Measurements from ENCODE around the gene TGM3. TPM values are rescaled to one million over a fixed set of nuclear protein-coding genes. Genes with fewer than 3 reads are reported as not detected.

TGM3 gene
- total RNA-seq, 1 experiment from 2014 or later: not detected

GRCh38 chr20:2385496-2385895 lies 89.7 kb downstream of the TGM3 start:
- no peaks in the 10 kb centered on the region for H3F3A ChIP-seq (ENCODE audit: insufficient read depth, low read depth)
- POLR2A ChIA-PET (ENCODE audit: unreplicated experiment): no interaction called here
- no peaks in the 10 kb centered on the region for H4K20me1 ChIP-seq (ENCODE audit: insufficient read depth)
- no peaks in the 10 kb centered on the region for H3K9me2 ChIP-seq (ENCODE audit: insufficient read depth)
- no peaks in the 10 kb centered on the region for H3K36me3 ChIP-seq (ENCODE audit: low read depth)
- H3K4me1 ChIP-seq (replicated peaks; ENCODE audit: insufficient read depth): peaks cover 9% of the 10 kb centered on the region; the same call in 1 of the 2 replicates
- BruUV-seq (replicated peaks): no TSS peak
- CTCF ChIA-PET: interaction anchor here (0.6 kb wide), 1 partner anchor 23 kb away, joined by 4 read pairs; no protein-coding TSS in a partner anchor
- no peaks in the 10 kb centered on the region for H3K79me2 ChIP-seq (ENCODE audit: low read depth)
- TF ChIP-seq CTCF (conservative IDR thresholded peaks at IDR 0.05) (no peak), EZH2 (IDR thresholded peaks at IDR 0.05; ENCODE audit: low read depth) (no peak)
- H2AFZ ChIP-seq: no peak overlapping the region
- H3K27me3 ChIP-seq (ENCODE audit: insufficient read depth, low read depth): peaks cover 9% of the 10 kb centered on the region; the same call in 1 of the 2 replicates
- peaks cover 12% of the 10 kb centered on the region for H3K9me3 ChIP-seq (ENCODE audit: insufficient read depth, low read depth)
- H3K4me2 ChIP-seq: no peak overlapping the region
- intact Hi-C loops (cut with micrococcal nuclease; ENCODE audit: unreplicated experiment): no loop called here
- no peak overlapping the region for H3K4me3 ChIP-seq
- DNase-seq: no peak
- H3K27ac ChIP-seq: no peak overlapping the region

- intact Hi-C loops (cut with micrococcal nuclease; ENCODE audit: unreplicated experiment): no loop called here
These were observed 90.8 kb downstream of the TGM3 start for GRCh38 chr20:2386516-2387179.

GRCh38 chr20:2387180-2387577 lies 91.4 kb downstream of the TGM3 start:
- DNase-seq: peak in 1 of 2 experiments; percentile 43
- no peak overlapping the region for H3K4me2 ChIP-seq
- no peak overlapping the region for H2AFZ ChIP-seq
- no peaks in the 10 kb centered on the region for H3F3A ChIP-seq (ENCODE audit: insufficient read depth, low read depth)
- intact Hi-C loops (cut with micrococcal nuclease; ENCODE audit: unreplicated experiment): no loop called here
- no peaks in the 10 kb centered on the region for H3K36me3 ChIP-seq (ENCODE audit: low read depth)
- no peaks in the 10 kb centered on the region for H3K9me2 ChIP-seq (ENCODE audit: insufficient read depth)
- peaks cover 12% of the 10 kb centered on the region for H3K9me3 ChIP-seq (ENCODE audit: insufficient read depth, low read depth)
- H3K4me3 ChIP-seq: no peak overlapping the region
- ChIA-PET POLR2A (ENCODE audit: unreplicated experiment) (no interaction called here), CTCF (no interaction called here)
- no peak overlapping the region for H3K27ac ChIP-seq
- TF ChIP-seq EZH2 (IDR thresholded peaks at IDR 0.05; ENCODE audit: low read depth) (no peak), CTCF (conservative IDR thresholded peaks at IDR 0.05) (peak; percentile 69)
- no peaks in the 10 kb centered on the region for H4K20me1 ChIP-seq (ENCODE audit: insufficient read depth)
- H3K27me3 ChIP-seq (ENCODE audit: insufficient read depth, low read depth): peaks cover 15% of the 10 kb centered on the region; the same call in 1 of the 2 replicates
- no TSS peak for BruUV-seq (replicated peaks)
- peaks cover 9% of the 10 kb centered on the region; the same call in 1 of the 2 replicates for H3K4me1 ChIP-seq (replicated peaks; ENCODE audit: insufficient read depth)
- H3K79me2 ChIP-seq (ENCODE audit: low read depth): no peaks in the 10 kb centered on the region

More at GRCh38 chr20:2386516-2387179, 90.8 kb downstream of the TGM3 start:
- no peak for DNase-seq
- Histone ChIP-seq H3K4me3 (no peak overlapping the region), H3F3A (ENCODE audit: insufficient read depth, low read depth) (no peaks in the 10 kb centered on the region), H2AFZ (no peak overlapping the region), H3K27ac (no peak overlapping the region), H3K4me2 (no peak overlapping the region), H3K4me1 (replicated peaks; ENCODE audit: insufficient read depth) (peaks cover 9% of the 10 kb centered on the region; the same call in 1 of the 2 replicates), H3K9me2 (ENCODE audit: insufficient read depth) (no peaks in the 10 kb centered on the region), H3K9me3 (ENCODE audit: insufficient read depth, low read depth) (peaks cover 12% of the 10 kb centered on the region), H3K27me3 (ENCODE audit: insufficient read depth, low read depth) (peaks cover 15% of the 10 kb centered on the region; the same call in 1 of the 2 replicates), H3K79me2 (ENCODE audit: low read depth) (no peaks in the 10 kb centered on the region), H3K36me3 (ENCODE audit: low read depth) (no peaks in the 10 kb centered on the region), H4K20me1 (ENCODE audit: insufficient read depth) (no peaks in the 10 kb centered on the region)
- no TSS peak for BruUV-seq (replicated peaks)
- TF ChIP-seq EZH2 (IDR thresholded peaks at IDR 0.05; ENCODE audit: low read depth): no peak
- TF ChIP-seq CTCF (conservative IDR thresholded peaks at IDR 0.05): no peak
- ChIA-PET CTCF (no interaction called here), POLR2A (ENCODE audit: unreplicated experiment) (no interaction called here)
